ENCODE data around the gene PLD4.
A peak's percentile ranks its signal among the peaks of the same experiment; 100 is the strongest.
"Not testable (repeated sequence)": the region's sequence is repeated elsewhere in the genome, so short reads cannot be mapped to it uniquely, and the experiment has no call there.

The PLD4 gene

GRCh38 chr14:104912053-104912452 lies 12.6 kb upstream of the PLD4 start:
- TF ChIP-seq POLR2AphosphoS5 (IDR thresholded peaks at IDR 0.05; ENCODE audit: low read depth, low read length) (no peak), TAF1 (IDR thresholded peaks at IDR 0.05; ENCODE audit: borderline replicate concordance, low read depth, low read length) (no peak), POLR2A (IDR thresholded peaks at IDR 0.05; ENCODE audit: low read depth, low read length) (no peak)
- DNase-seq (ENCODE audit: insufficient read length) (no peak), FAIRE-seq (no peak)

DNA sequence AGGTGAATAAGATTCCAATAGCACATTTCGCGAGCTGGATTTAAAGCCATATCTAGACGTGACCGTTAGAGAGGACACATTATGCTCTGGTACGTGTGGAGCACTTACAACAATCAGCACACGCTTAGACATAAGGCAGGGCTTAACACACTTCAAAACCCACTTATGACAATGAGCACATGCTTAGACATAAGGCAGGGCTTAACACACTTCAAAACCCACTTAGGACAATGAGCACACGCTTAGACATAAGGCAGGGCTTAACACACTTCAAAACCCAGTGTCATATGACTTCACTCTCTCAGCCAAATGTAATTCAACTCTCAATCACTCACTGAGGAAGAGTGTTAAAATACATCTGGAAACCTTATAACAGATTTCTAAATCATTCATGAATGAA lies 11.2 kb upstream of the PLD4 start:
- DNase-seq (ENCODE audit: insufficient read length), result no peak
- FAIRE-seq, result no peak
- no peak for TF ChIP-seq POLR2AphosphoS5 (IDR thresholded peaks at IDR 0.05; ENCODE audit: low read depth, low read length)
- no peak for TF ChIP-seq POLR2A (IDR thresholded peaks at IDR 0.05; ENCODE audit: low read depth, low read length)
- no peak for TF ChIP-seq TAF1 (IDR thresholded peaks at IDR 0.05; ENCODE audit: borderline replicate concordance, low read depth, low read length)

DNA sequence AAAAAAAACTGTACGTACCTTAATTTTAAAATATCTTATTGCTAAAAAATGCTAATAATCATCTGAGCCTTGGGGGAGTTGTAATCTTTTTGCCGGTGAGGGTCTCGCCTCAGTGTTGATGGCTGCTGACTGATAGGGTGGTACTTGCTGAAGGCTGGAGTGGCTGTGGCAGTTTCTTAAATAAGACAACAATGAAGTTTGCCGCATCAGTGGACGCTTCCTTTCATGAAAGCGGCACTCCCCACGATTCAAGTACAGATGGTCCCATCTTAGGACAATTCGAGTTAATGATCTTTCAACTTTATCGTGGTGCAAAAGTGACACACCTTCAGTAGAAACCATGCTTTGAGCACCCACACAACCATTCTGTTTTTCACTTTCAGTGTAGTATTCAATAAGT lies 7.6 kb upstream of the PLD4 start:
- TF ChIP-seq TAF1 (IDR thresholded peaks at IDR 0.05; ENCODE audit: borderline replicate concordance, low read depth, low read length), result no peak
- TF ChIP-seq POLR2A (IDR thresholded peaks at IDR 0.05; ENCODE audit: low read depth, low read length), result no peak
- TF ChIP-seq POLR2AphosphoS5 (IDR thresholded peaks at IDR 0.05; ENCODE audit: low read depth, low read length), result no peak
- DNase-seq (ENCODE audit: insufficient read length), result no peak
- no peak for FAIRE-seq

DNA sequence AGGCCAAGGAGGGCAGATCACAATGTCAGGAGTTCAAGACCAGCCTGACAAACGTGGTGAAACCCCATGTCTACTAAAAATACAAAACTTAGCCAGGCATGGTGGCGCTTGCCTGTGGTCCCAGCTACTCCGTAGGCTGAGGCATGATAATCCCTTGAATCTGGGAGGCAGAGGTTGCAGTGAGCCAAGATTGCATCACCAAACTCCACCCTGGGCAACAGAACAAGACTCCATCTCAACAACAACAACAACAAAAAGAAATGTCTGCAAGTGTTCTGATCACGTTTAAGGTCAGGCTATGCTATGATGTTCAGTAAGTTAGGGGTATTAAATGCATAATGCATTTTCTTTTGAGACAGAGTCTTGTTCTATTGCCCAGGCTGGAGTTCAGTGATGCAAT lies 6.7 kb upstream of the PLD4 start:
- TF ChIP-seq POLR2A (IDR thresholded peaks at IDR 0.05; ENCODE audit: low read depth, low read length) (no peak), TAF1 (IDR thresholded peaks at IDR 0.05; ENCODE audit: borderline replicate concordance, low read depth, low read length) (no peak), POLR2AphosphoS5 (IDR thresholded peaks at IDR 0.05; ENCODE audit: low read depth, low read length) (no peak)
- DNase-seq (ENCODE audit: insufficient read length) (no peak), FAIRE-seq (no peak)

DNA sequence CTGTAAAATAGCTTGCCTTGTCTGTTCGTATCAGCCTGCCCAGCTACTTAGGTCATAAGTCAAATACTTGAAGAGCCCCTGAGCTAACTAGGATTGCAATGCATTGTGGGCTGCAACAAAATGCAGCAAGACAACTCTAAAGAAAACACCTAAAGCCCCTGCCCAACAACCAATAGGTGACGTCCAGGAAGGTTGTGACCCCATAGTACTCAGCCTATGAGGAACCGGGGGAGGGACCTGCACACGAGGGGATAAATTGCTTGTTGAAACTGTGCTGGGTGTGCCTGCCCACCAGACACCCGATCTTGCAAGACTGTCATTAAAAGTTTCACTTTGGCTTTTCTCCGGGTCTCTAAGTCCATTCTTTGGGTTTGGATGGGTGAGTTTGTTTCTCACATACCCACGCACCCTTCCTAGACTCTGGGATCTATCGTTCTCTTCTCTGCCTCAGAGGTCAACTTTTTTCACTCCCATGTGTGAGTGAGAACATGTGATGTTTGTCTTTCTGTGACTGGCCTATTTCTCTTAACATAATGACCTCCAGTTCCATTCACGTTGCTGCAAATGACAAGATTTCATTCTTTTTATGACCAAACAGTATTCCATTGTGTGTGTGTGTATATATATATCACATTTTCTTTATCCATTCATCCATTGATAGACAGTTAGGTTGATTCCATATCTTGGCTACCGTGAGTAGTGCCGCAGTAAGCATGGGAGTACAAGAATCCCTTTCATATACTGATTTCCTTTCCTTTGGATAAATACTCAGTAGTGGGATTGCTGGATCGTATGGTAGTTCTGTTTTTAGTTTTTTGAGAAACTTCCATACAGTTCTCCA lies 5.3 kb upstream of the PLD4 start:
- DNase-seq (ENCODE audit: insufficient read length); FAIRE-seq: not testable (repeated sequence)

GRCh38 chr14:104919993-104920315 lies 4.7 kb upstream of the PLD4 start:
- TF ChIP-seq POLR2AphosphoS5 (IDR thresholded peaks at IDR 0.05; ENCODE audit: low read depth, low read length) (no peak), POLR2A (IDR thresholded peaks at IDR 0.05; ENCODE audit: low read depth, low read length) (no peak), TAF1 (IDR thresholded peaks at IDR 0.05; ENCODE audit: borderline replicate concordance, low read depth, low read length) (no peak)
- FAIRE-seq, result no peak
- no peak for DNase-seq (ENCODE audit: insufficient read length)

- TF ChIP-seq POLR2AphosphoS5 (IDR thresholded peaks at IDR 0.05; ENCODE audit: low read depth, low read length) (no peak), POLR2A (IDR thresholded peaks at IDR 0.05; ENCODE audit: low read depth, low read length) (no peak), TAF1 (IDR thresholded peaks at IDR 0.05; ENCODE audit: borderline replicate concordance, low read depth, low read length) (no peak)
- no peak for FAIRE-seq
- no peak for DNase-seq (ENCODE audit: insufficient read length)
Measured at GRCh38 chr14:104923640-104924420, 849 bp upstream of the PLD4 start.

GRCh38 chr14:104925214-104925854 lies 655 bp downstream of the PLD4 start:
- FAIRE-seq, result no peak
- no peak for DNase-seq (ENCODE audit: insufficient read length)
- TF ChIP-seq POLR2AphosphoS5 (IDR thresholded peaks at IDR 0.05; ENCODE audit: low read depth, low read length) (no peak), POLR2A (IDR thresholded peaks at IDR 0.05; ENCODE audit: low read depth, low read length) (no peak), TAF1 (IDR thresholded peaks at IDR 0.05; ENCODE audit: borderline replicate concordance, low read depth, low read length) (no peak)

- no peak for FAIRE-seq
- TF ChIP-seq TAF1 (IDR thresholded peaks at IDR 0.05; ENCODE audit: borderline replicate concordance, low read depth, low read length) (no peak), POLR2A (IDR thresholded peaks at IDR 0.05; ENCODE audit: low read depth, low read length) (no peak), POLR2AphosphoS5 (IDR thresholded peaks at IDR 0.05; ENCODE audit: low read depth, low read length) (no peak)
- DNase-seq (ENCODE audit: insufficient read length), result no peak
Measured at GRCh38 chr14:104925855-104926609, 1.4 kb downstream of the PLD4 start.

DNA sequence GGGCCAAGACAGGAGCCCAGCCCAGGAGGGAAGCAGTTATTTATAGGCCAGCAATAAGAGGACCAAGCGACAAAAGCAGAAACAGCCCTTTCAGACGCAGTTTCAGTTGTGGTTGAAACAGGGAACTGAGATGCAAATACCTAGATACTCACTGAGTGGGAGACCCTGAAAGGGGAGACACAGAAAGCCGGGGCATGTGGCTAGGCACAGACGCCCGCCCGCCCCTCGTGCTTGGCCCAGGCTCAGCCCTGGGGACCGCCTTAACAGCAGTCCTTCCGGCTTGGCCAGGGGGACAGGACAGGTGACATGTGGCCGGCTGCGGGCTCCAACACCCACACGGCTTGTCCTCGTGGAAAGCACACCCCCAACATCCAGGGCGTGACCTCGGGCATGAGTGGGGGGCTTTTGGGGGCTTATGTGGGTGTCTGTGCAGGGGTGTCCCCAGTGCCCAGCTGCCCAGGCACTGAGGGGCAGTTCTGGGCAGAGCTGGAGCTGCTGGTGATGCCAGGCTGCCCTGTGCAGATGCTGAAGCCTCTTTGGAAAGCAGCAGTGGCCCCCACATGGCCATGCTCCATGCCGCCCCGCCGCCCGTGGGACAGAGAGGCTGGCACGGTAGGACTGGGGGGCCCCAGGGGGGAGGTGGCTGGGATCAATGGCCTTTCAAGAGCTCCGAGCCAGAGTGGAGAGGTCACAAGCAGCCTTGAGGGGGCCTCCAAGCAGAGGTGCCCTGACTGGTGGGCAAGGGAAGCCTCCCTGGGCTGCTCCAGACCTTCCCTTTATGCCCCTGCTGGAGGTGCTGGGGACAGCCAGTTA lies 2.1 kb downstream of the PLD4 start:
- DNase-seq (ENCODE audit: insufficient read length) (peak; percentile 91), FAIRE-seq (peak; percentile 98)
- TF ChIP-seq POLR2A (IDR thresholded peaks at IDR 0.05; ENCODE audit: low read depth, low read length), result no peak

DNA sequence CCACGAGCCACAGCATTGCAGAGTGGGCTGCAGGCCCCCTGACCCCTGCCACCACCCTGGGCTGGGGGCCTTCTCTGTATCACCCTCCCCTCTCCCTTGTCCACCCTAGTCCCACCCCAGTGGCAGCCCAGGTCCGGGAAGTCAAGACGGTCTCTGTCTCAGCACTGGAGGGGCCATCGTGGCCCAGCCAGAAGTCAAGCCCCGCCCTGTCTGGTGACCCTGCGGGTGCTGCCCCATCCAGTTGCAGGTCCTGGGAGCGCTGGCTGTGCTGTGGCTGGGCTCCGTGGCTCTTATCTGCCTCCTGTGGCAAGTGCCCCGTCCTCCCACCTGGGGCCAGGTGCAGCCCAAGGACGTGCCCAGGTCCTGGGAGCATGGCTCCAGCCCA lies 2.7 kb downstream of the PLD4 start:
- TF ChIP-seq POLR2AphosphoS5 (IDR thresholded peaks at IDR 0.05; ENCODE audit: low read depth, low read length) (no peak), TAF1 (IDR thresholded peaks at IDR 0.05; ENCODE audit: borderline replicate concordance, low read depth, low read length) (no peak), POLR2A (IDR thresholded peaks at IDR 0.05; ENCODE audit: low read depth, low read length) (no peak)
- peak; percentile 42 for FAIRE-seq
- no peak for DNase-seq (ENCODE audit: insufficient read length)

All from GM12892 (cell line).